Measurements from ENCODE around the gene ITGB7. TPM values are rescaled to one million over a fixed set of nuclear protein-coding genes. Genes with fewer than 3 reads are reported as not detected.
"Not testable (repeated sequence)": the region's sequence is repeated elsewhere in the genome, so short reads cannot be mapped to it uniquely, and the experiment has no call there.

Gene ITGB7
- total RNA-seq, 2 experiments from 2014 or later, result 32.3 to 32.5 TPM

- no peaks in the 10 kb centered on the region for H3K9me3 Mint-ChIP-seq
- CTCF ChIA-PET, result interaction anchor here (0.6 to 4.5 kb wide), 17 partner anchors 9 to 140 kb away, joined by 3 to 25 read pairs (median 4); partner anchors contain the start of genes ESPL1 and MYG1
- intact Hi-C loops (cut with micrococcal nuclease), result loop anchor here (1.0 to 10.0 kb wide), 12 partner anchors 19 to 494 kb away; partner anchors contain the start of genes ATP5MC2, EIF4B, PCBP2 and PFDN5
- H3K27ac Mint-ChIP-seq, result peak overlapping the region; percentile 96
- peak overlapping the region; percentile 87 for H3K4me3 Mint-ChIP-seq
- peaks cover 24% of the 10 kb centered on the region for H3K36me3 Mint-ChIP-seq (ENCODE audit: low read depth)
- peaks cover 50% of the 10 kb centered on the region for H3K4me1 Mint-ChIP-seq (ENCODE audit: low read depth)
- no peaks in the 10 kb centered on the region for H3K27me3 Mint-ChIP-seq (ENCODE audit: low read depth)
- peak; percentile 75 for DNase-seq
These were observed 26.0 kb downstream of the ITGB7 start for GRCh38 chr12:53180931-53181645.

- CTCF ChIA-PET, result interaction anchor here (0.6 to 4.5 kb wide), 12 partner anchors 17 to 990 kb away, joined by 3 to 25 read pairs (median 3); partner anchors contain the start of gene MYG1
- Mint-ChIP-seq H3K4me3 (peak within 1 kb of the TSS; percentile 87), H3K9me3 (no peaks in the 10 kb centered on the region), H3K27ac (peak within 1 kb of the TSS; percentile 96), H3K36me3 (ENCODE audit: low read depth) (peaks cover 22% of the 10 kb centered on the region), H3K27me3 (ENCODE audit: low read depth) (no peaks in the 10 kb centered on the region), H3K4me1 (ENCODE audit: low read depth) (peaks cover 51% of the 10 kb centered on the region)
- DNase-seq, result peak; percentile 98
- intact Hi-C loops (cut with micrococcal nuclease), result loop anchor here (1.0 to 10.0 kb wide), 12 partner anchors 20 to 494 kb away; partner anchors contain the start of genes ATP5MC2, EIF4B, PCBP2 and PFDN5
These were observed 26.7 kb downstream of the ITGB7 start, which contains the start of the genes CSAD and ZNF740 for GRCh38 chr12:53180220-53180930. CSAD (minus strand) TSS chr12:53180925; CDS start chr12:53173470, 7,455 bp downstream. ZNF740 (plus strand) TSS chr12:53180722; CDS start chr12:53181984, 1,262 bp downstream.

GRCh38 chr12:53179687-53180219 is 27.3 kb downstream of the ITGB7 start:
- peak overlapping the region; percentile 87 for H3K4me3 Mint-ChIP-seq
- no peaks in the 10 kb centered on the region for H3K9me3 Mint-ChIP-seq
- intact Hi-C loops (cut with micrococcal nuclease), result loop anchor here (1.0 to 10.0 kb wide), 12 partner anchors 20 to 495 kb away; partner anchors contain the start of genes ATP5MC2, EIF4B, PCBP2 and PFDN5
- no peaks in the 10 kb centered on the region for H3K27me3 Mint-ChIP-seq (ENCODE audit: low read depth)
- peaks cover 22% of the 10 kb centered on the region for H3K36me3 Mint-ChIP-seq (ENCODE audit: low read depth)
- H3K4me1 Mint-ChIP-seq (ENCODE audit: low read depth), result peaks cover 46% of the 10 kb centered on the region
- CTCF ChIA-PET, result interaction anchor here (1.0 to 4.5 kb wide), 9 partner anchors 18 to 119 kb away, joined by 3 to 25 read pairs (median 3); partner anchors contain the start of gene MYG1
- peak overlapping the region; percentile 96 for H3K27ac Mint-ChIP-seq
- DNase-seq, result no peak

- Mint-ChIP-seq H3K4me3 (peak overlapping the region; percentile 6), H3K36me3 (ENCODE audit: low read depth) (peaks cover 16% of the 10 kb centered on the region), H3K4me1 (ENCODE audit: low read depth) (peaks cover 36% of the 10 kb centered on the region), H3K27ac (peak overlapping the region; percentile 96)
- intact Hi-C loops (cut with micrococcal nuclease); DNase-seq; H3K9me3 Mint-ChIP-seq; H3K27me3 Mint-ChIP-seq (ENCODE audit: low read depth): not testable (repeated sequence)
- CTCF ChIA-PET, result interaction anchor here (0.7 to 1.2 kb wide), 2 partner anchors 18 to 1889 kb away, joined by 3 read pairs; no protein-coding TSS in a partner anchor
These were observed 28.2 kb downstream of the ITGB7 start for GRCh38 chr12:53178803-53179202.

GRCh38 chr12:53177447-53177846 is 29.6 kb downstream of the ITGB7 start:
- H3K27me3 Mint-ChIP-seq (ENCODE audit: low read depth); H3K4me3 Mint-ChIP-seq; intact Hi-C loops (cut with micrococcal nuclease); DNase-seq; H3K9me3 Mint-ChIP-seq; H3K27ac Mint-ChIP-seq: not testable (repeated sequence)
- CTCF ChIA-PET, result interaction anchor here (0.6 to 3.1 kb wide), 5 partner anchors 15 to 144 kb away, joined by 3 to 10 read pairs (median 3); partner anchors contain the start of gene AAAS
- peaks cover 25% of the 10 kb centered on the region for H3K4me1 Mint-ChIP-seq (ENCODE audit: low read depth)
- H3K36me3 Mint-ChIP-seq (ENCODE audit: low read depth), result peaks cover 13% of the 10 kb centered on the region

GRCh38 chr12:53176750-53177149 is 30.3 kb downstream of the ITGB7 start:
- Mint-ChIP-seq H3K4me1 (ENCODE audit: low read depth) (peaks cover 18% of the 10 kb centered on the region), H3K27ac (no peak overlapping the region), H3K9me3 (no peaks in the 10 kb centered on the region), H3K36me3 (ENCODE audit: low read depth) (peaks cover 6% of the 10 kb centered on the region), H3K4me3 (no peak overlapping the region), H3K27me3 (ENCODE audit: low read depth) (no peaks in the 10 kb centered on the region)
- no peak for DNase-seq
- CTCF ChIA-PET, result interaction anchor here (1.0 to 3.1 kb wide), 4 partner anchors 17 to 144 kb away, joined by 3 to 10 read pairs (median 5); partner anchors contain the start of gene AAAS
- intact Hi-C loops (cut with micrococcal nuclease), result no loop called here

- CTCF ChIA-PET, result interaction anchor here (0.8 to 3.1 kb wide), 3 partner anchors 10 to 146 kb away, joined by 3 to 12 read pairs (median 7); partner anchors contain the start of gene AAAS
- Mint-ChIP-seq H3K9me3 (no peaks in the 10 kb centered on the region), H3K4me1 (ENCODE audit: low read depth) (peaks cover 13% of the 10 kb centered on the region), H3K27me3 (ENCODE audit: low read depth) (no peaks in the 10 kb centered on the region), H3K4me3 (no peak overlapping the region), H3K27ac (no peak overlapping the region), H3K36me3 (ENCODE audit: low read depth) (peaks cover 1% of the 10 kb centered on the region)
- intact Hi-C loops (cut with micrococcal nuclease), result no loop called here
- DNase-seq, result no peak
These were observed 32.1 kb downstream of the ITGB7 start for GRCh38 chr12:53174881-53175491.

- Mint-ChIP-seq H3K27me3 (ENCODE audit: low read depth) (no peaks in the 10 kb centered on the region), H3K4me1 (ENCODE audit: low read depth) (peaks cover 3% of the 10 kb centered on the region), H3K4me3 (no peak overlapping the region), H3K9me3 (no peaks in the 10 kb centered on the region), H3K27ac (no peak overlapping the region), H3K36me3 (ENCODE audit: low read depth) (peaks cover 6% of the 10 kb centered on the region)
- CTCF ChIA-PET, result interaction anchor here (0.8 to 2.8 kb wide), 2 partner anchors 14 to 24 kb away, joined by 3 to 12 read pairs; no protein-coding TSS in a partner anchor
- DNase-seq, result no peak
- intact Hi-C loops (cut with micrococcal nuclease), result no loop called here
These were observed 33.9 kb downstream of the ITGB7 start for GRCh38 chr12:53173085-53173715.

- peaks cover 3% of the 10 kb centered on the region for H3K4me1 Mint-ChIP-seq (ENCODE audit: low read depth)
- no peak for DNase-seq
- H3K27ac Mint-ChIP-seq, result no peak overlapping the region
- no peak overlapping the region for H3K4me3 Mint-ChIP-seq
- CTCF ChIA-PET, result interaction anchor here (0.8 kb wide), 1 partner anchor 25 kb away, joined by 3 read pairs; no protein-coding TSS in a partner anchor
- H3K9me3 Mint-ChIP-seq, result no peaks in the 10 kb centered on the region
- intact Hi-C loops (cut with micrococcal nuclease), result no loop called here
- H3K36me3 Mint-ChIP-seq (ENCODE audit: low read depth), result peaks cover 6% of the 10 kb centered on the region
- H3K27me3 Mint-ChIP-seq (ENCODE audit: low read depth), result no peaks in the 10 kb centered on the region
These were observed 34.7 kb downstream of the ITGB7 start for GRCh38 chr12:53172352-53172751.

GRCh38 chr12:53171725-53172329 is 35.2 kb downstream of the ITGB7 start:
- intact Hi-C loops (cut with micrococcal nuclease), result no loop called here
- CTCF ChIA-PET, result interaction anchor here (1.2 kb wide), 1 partner anchor 12 kb away, joined by 3 read pairs; no protein-coding TSS in a partner anchor

More at GRCh38 chr12:53171725-53172329, 35.2 kb downstream of the ITGB7 start:
- Mint-ChIP-seq H3K4me1 (ENCODE audit: low read depth) (peaks cover 3% of the 10 kb centered on the region), H3K36me3 (ENCODE audit: low read depth) (peaks cover 6% of the 10 kb centered on the region), H3K27me3 (ENCODE audit: low read depth) (no peaks in the 10 kb centered on the region), H3K4me3 (no peak overlapping the region), H3K27ac (no peak overlapping the region), H3K9me3 (no peaks in the 10 kb centered on the region)
- DNase-seq, result no peak
